HL-60 (cell line): ENCODE measurements around the gene F2R.

Source experiments
- DNase-seq, 2 experiments: peaks; one replicate each; pipeline ENCODE4 v3.0.0-alpha.2; 2010 to 2020; ENCODE audit warnings: low read depth in 1 of 2, low spot score in 1 of 2
- H3K27ac ChIP-seq: fragments of 250-450 bp; sonication (Bioruptor Pico); replicated peaks from 2 replicates; pipeline ENCODE4 v1.5.1; 2020; ENCODE audit warnings: mild to moderate bottlenecking, moderate library complexity
- H3K27me3 ChIP-seq: fragments of 250-450 bp; sonication (Bioruptor Pico); 2 replicates; pipeline ENCODE4 v1.5.1; 2021; ENCODE audit warnings: mild to moderate bottlenecking, moderate library complexity; ENCODE audit not compliant: insufficient read depth, poor library complexity, severe bottlenecking
- H3K4me3 ChIP-seq: replicated peaks from 2 replicates; pipeline ENCODE4 v1.5.1; 2011; ENCODE audit warnings: mild to moderate bottlenecking, control low read depth, low read length; ENCODE audit not compliant: insufficient read depth
- GABPA ChIP-seq: IDR thresholded peaks from 2 replicates; pipeline ENCODE4 v1.6.1; 2012; ENCODE audit warnings: low read depth
- POLR2AphosphoS5 ChIP-seq: IDR thresholded peaks from 2 replicates; pipeline ENCODE4 v1.6.1; 2012; ENCODE audit warnings: low read depth
- SPI1 ChIP-seq: IDR thresholded peaks from 2 replicates; pipeline ENCODE4 v1.6.1; 2012; ENCODE audit warnings: low read depth, mild to moderate bottlenecking, borderline replicate concordance
- TF ChIP-seq, protein P1 (sequence below): IDR thresholded peaks from 2 replicates; pipeline ENCODE4 v1.6.1; 2012; ENCODE audit warnings: low read depth; ENCODE audit not compliant: insufficient replicate concordance
- TF ChIP-seq, protein P2 (sequence below): IDR thresholded peaks from one replicate; pipeline ENCODE4 v1.5.1; 2011; ENCODE audit warnings: low read length, control low read depth, inconsistent platforms; ENCODE audit not compliant: insufficient read depth

F2R gene

GRCh38 chr5:76694317-76694716 lies 21.6 kb upstream of the F2R start:
- Histone ChIP-seq H3K27me3 (no peaks in the 10 kb centered on the region), H3K4me3 (no peak overlapping the region), H3K27ac (no peak overlapping the region)
- DNase-seq: no peak
- TF ChIP-seq, protein P1, sequence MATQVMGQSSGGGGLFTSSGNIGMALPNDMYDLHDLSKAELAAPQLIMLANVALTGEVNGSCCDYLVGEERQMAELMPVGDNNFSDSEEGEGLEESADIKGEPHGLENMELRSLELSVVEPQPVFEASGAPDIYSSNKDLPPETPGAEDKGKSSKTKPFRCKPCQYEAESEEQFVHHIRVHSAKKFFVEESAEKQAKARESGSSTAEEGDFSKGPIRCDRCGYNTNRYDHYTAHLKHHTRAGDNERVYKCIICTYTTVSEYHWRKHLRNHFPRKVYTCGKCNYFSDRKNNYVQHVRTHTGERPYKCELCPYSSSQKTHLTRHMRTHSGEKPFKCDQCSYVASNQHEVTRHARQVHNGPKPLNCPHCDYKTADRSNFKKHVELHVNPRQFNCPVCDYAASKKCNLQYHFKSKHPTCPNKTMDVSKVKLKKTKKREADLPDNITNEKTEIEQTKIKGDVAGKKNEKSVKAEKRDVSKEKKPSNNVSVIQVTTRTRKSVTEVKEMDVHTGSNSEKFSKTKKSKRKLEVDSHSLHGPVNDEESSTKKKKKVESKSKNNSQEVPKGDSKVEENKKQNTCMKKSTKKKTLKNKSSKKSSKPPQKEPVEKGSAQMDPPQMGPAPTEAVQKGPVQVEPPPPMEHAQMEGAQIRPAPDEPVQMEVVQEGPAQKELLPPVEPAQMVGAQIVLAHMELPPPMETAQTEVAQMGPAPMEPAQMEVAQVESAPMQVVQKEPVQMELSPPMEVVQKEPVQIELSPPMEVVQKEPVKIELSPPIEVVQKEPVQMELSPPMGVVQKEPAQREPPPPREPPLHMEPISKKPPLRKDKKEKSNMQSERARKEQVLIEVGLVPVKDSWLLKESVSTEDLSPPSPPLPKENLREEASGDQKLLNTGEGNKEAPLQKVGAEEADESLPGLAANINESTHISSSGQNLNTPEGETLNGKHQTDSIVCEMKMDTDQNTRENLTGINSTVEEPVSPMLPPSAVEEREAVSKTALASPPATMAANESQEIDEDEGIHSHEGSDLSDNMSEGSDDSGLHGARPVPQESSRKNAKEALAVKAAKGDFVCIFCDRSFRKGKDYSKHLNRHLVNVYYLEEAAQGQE: no peak
- TF ChIP-seq SPI1 (no peak), GABPA (no peak), POLR2AphosphoS5 (no peak)
- TF ChIP-seq, protein P2, sequence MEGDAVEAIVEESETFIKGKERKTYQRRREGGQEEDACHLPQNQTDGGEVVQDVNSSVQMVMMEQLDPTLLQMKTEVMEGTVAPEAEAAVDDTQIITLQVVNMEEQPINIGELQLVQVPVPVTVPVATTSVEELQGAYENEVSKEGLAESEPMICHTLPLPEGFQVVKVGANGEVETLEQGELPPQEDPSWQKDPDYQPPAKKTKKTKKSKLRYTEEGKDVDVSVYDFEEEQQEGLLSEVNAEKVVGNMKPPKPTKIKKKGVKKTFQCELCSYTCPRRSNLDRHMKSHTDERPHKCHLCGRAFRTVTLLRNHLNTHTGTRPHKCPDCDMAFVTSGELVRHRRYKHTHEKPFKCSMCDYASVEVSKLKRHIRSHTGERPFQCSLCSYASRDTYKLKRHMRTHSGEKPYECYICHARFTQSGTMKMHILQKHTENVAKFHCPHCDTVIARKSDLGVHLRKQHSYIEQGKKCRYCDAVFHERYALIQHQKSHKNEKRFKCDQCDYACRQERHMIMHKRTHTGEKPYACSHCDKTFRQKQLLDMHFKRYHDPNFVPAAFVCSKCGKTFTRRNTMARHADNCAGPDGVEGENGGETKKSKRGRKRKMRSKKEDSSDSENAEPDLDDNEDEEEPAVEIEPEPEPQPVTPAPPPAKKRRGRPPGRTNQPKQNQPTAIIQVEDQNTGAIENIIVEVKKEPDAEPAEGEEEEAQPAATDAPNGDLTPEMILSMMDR: no peak

DNA sequence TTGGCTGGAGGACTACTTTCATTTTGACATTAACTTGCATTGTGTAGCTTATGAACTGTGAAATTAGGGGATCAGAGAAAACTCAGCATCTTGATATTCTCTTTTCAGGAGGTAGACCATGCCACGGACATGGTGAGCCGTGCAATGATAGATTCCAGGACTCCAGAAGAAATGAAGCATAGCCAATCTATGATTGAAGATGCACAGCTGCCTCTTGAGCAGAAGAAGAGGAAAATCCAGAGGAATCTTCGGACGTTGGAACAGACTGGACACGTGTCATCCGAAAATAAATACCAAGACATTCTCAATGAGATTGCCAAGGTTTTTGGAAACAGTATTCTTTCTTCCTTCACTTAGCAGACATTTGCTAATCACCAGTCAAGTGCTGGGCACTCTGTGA lies 20.6 kb upstream of the F2R start:
- Histone ChIP-seq H3K4me3 (no peak overlapping the region), H3K27me3 (no peaks in the 10 kb centered on the region), H3K27ac (no peak overlapping the region)
- TF ChIP-seq POLR2AphosphoS5 (no peak), SPI1 (no peak), GABPA (no peak)
- TF ChIP-seq, protein P2: no peak
- TF ChIP-seq, protein P1: no peak
- no peak for DNase-seq

DNA sequence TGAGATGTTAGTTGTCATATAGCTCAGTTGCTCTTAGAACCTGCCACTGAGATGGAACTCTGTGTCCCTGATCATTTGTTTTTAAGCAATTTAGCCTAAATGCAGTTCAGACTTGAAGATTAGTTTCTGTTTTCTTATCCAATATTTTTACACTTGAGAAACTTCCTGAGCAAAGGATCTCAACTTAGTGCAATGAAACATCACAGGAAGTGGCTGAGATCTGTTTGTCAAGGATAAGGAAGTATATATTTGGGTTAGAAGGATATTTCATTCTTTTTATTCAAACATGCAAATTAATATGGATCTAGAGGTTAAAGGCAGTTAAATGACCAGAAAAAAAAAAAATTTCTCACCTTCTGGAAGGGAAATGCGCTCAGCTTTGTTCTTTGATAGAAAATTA lies 19.7 kb upstream of the F2R start:
- no peak for DNase-seq

More for the DNA sequence above, 19.7 kb upstream of the F2R start:
- Histone ChIP-seq H3K27me3 (no peaks in the 10 kb centered on the region), H3K4me3 (no peak overlapping the region), H3K27ac (no peak overlapping the region)
- TF ChIP-seq, protein P2: no peak
- TF ChIP-seq POLR2AphosphoS5 (no peak), GABPA (no peak), SPI1 (no peak)
- TF ChIP-seq, protein P1: no peak
